HG03457 (cell line): ENCODE results near the gene DAPK2.
A peak's percentile ranks its signal among the peaks of the same experiment; 100 is the strongest.
"Not testable (repeated sequence)": the region's sequence is repeated elsewhere in the genome, so short reads cannot be mapped to it uniquely, and the experiment has no call there.

Source experiments
- ATAC-seq: cut with Tn5 transposase; IDR thresholded peaks from one replicate; pipeline ENCODE4 v1.9.1; 2021; ENCODE audit warnings: moderate number of reproducible peaks; ENCODE audit not compliant: unreplicated experiment

The DAPK2 gene

GRCh38 chr15:63978511-63979261 lies 67.6 kb downstream of the DAPK2 start:
- no peak for ATAC-seq

GRCh38 chr15:63977119-63977518 lies 69.2 kb downstream of the DAPK2 start:
- no peak for ATAC-seq

- ATAC-seq, result no peak
These were observed 72.3 kb downstream of the DAPK2 start for GRCh38 chr15:63974021-63974420.

GRCh38 chr15:63973212-63974009 lies 72.9 kb downstream of the DAPK2 start:
- no peak for ATAC-seq

- no peak for ATAC-seq
These were observed 73.5 kb downstream of the DAPK2 start for GRCh38 chr15:63972801-63973200.

- ATAC-seq, result no peak
These were observed 74.4 kb downstream of the DAPK2 start for GRCh38 chr15:63971904-63972303.

GRCh38 chr15:63971427-63971805 lies 74.9 kb downstream of the DAPK2 start:
- ATAC-seq, result no peak

GRCh38 chr15:63970621-63971426 lies 75.5 kb downstream of the DAPK2 start:
- ATAC-seq, result peak; percentile 86

GRCh38 chr15:63969652-63970421 lies 76.4 kb downstream of the DAPK2 start:
- ATAC-seq, result no peak

- ATAC-seq, result no peak
These were observed 77.6 kb downstream of the DAPK2 start for GRCh38 chr15:63968700-63969099.

GRCh38 chr15:63968122-63968524 lies 78.2 kb downstream of the DAPK2 start:
- no peak for ATAC-seq

GRCh38 chr15:63967616-63968015 lies 78.7 kb downstream of the DAPK2 start:
- ATAC-seq, result no peak

- not testable (repeated sequence) for ATAC-seq
These were observed 83.2 kb downstream of the DAPK2 start for GRCh38 chr15:63962947-63963721.

- ATAC-seq, result no peak
These were observed 92.8 kb downstream of the DAPK2 start for GRCh38 chr15:63953524-63953923.

- ATAC-seq, result no peak
These were observed 95.3 kb downstream of the DAPK2 start for GRCh38 chr15:63950911-63951481.

GRCh38 chr15:63948971-63949370 lies 97.3 kb downstream of the DAPK2 start:
- no peak for ATAC-seq

- no peak for ATAC-seq
These were observed 97.8 kb downstream of the DAPK2 start for GRCh38 chr15:63948436-63948835.

GRCh38 chr15:63947228-63947627 lies 99.1 kb downstream of the DAPK2 start:
- no peak for ATAC-seq

- no peak for ATAC-seq
These were observed 99.7 kb downstream of the DAPK2 start for GRCh38 chr15:63946524-63947065.
